KOPT-K1 (cell line): ENCODE results near the gene PSMD8.
"Not testable (repeated sequence)": the region's sequence is repeated elsewhere in the genome, so short reads cannot be mapped to it uniquely, and the experiment has no call there.

Experiments
- H3K27ac ChIP-seq: fragments of 200-600 bp; sonication (generic); 2 replicates; pipeline ENCODE4 v1.5.1; 2016; ENCODE audit warnings: antibody characterized with exemption, mild to moderate bottlenecking, low read depth, low read length; ENCODE audit not compliant: poor library complexity, severe bottlenecking
- H3K36me3 ChIP-seq: fragments of 200-600 bp; sonication (generic); 2 replicates; pipeline ENCODE4 v1.5.1; 2017; ENCODE audit warnings: antibody characterized with exemption, mild to moderate bottlenecking, low read length, moderate library complexity; ENCODE audit not compliant: insufficient read depth
- H3K9me3 ChIP-seq: fragments of 200-600 bp; sonication (generic); 2 replicates; pipeline ENCODE4 v1.5.1; 2017; ENCODE audit warnings: antibody characterized with exemption, low read length, mild to moderate bottlenecking; ENCODE audit not compliant: insufficient read depth, poor library complexity, severe bottlenecking

Gene PSMD8

DNA sequence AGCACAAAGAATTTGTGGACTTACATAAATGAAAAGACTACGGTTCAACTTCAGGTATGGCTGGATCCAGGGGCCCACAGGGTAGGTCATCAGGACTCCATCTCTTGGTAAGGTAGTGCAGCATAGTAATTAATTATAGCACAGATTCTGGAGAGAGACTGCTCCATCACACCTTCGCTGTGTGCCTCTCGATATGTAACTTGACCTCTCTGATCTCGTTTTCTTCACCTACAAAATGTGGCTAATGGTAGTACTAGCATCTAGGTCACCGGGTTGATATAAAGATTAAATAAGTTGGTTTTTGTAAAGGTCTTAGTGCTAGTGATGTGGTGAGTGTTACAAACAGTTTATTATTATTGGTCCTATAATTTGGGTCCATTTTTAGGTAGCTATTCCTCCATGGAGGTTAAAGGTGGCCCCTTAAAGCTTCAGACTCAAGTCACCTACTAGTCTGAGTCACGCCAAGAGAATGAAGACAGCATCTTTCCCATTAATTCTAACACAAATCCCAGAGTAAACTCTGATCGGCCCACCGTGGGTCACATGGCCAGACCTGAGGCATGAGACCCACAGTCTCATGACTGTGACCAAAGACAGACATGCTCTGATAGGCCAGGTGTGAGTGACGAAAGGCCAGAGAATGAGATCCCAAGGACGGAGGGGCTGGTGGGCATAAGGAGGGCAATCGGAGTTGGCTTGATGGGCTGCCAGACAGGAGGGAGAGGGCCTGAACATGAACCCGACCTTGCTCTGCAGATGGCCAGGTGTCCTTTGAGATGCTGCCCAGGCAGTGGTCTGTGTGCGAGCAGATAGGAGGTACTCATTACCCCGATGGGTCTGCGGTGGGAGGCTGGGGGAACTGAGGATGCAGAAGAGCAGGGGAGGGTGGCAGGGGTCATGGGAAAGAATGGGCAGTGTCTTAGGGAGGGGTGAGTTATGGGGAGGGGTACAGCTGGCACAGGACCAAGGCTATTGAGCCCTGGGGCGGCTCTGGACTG lies 18.3 kb upstream of the PSMD8 start:
- Histone ChIP-seq H3K36me3 (no peaks in the 10 kb centered on the region), H3K27ac (no peak overlapping the region), H3K9me3 (no peaks in the 10 kb centered on the region)

GRCh38 chr19:38358071-38358470 lies 16.3 kb upstream of the PSMD8 start:
- H3K27ac ChIP-seq: no peak overlapping the region
- H3K9me3 ChIP-seq: no peaks in the 10 kb centered on the region
- H3K36me3 ChIP-seq: no peaks in the 10 kb centered on the region

DNA sequence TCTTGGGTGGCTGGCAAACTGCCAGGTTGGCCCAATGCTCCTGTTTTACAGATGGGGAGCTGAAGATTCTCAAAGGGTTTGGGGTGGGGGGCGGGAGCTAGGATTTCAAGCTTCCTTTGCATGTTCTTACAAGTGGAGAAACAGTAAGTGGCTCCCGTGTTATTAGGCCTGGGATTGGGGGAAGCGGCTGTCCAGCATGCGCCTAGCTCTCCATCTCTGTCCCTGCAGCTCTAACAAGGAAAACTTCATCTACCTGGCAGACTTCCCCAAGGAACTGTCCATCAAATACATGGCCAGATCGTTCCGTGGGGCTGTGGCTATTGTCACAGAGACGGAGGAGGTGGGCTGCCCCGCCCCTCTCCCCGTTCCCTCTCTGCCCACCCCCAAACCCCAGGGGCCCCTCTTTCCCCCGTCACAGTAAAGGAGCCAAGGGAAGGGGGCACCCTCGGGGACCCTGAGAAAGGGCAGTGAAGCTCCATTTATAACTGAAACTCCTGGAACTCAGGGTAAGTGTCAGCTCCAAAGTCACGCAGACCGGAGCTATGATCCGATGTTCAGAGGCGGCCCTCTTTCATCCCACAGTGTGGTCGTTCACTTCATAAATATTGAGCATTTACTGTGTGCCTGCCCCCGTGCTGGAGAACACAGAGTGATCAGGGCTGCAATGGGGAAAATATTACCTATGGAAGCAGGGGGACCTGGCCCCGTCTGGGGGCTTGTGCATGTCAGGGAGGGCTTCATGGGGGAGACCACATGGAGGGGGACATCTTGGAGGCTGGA lies 14.9 kb upstream of the PSMD8 start:
- no peaks in the 10 kb centered on the region for H3K9me3 ChIP-seq

DNA sequence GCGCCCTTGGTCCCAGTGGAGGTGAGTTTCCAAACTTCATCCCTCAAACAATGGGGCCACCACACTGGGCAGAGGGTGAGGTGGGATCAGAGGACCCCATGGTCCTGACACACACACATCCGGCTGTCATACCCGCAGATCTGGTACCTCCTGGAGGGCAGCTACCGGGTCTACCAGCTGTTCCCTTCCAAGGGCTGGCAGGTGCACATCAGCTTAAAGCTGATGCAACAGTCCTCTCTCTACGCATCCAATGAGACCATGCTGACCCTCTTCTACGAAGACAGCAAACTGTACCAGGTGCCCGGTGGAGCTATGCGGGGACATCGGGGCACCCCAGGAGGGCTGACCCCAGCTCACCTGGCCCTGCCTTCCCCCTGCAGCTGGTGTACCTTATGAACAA lies 14.0 kb upstream of the PSMD8 start:
- Histone ChIP-seq H3K27ac (no peak overlapping the region), H3K36me3 (no peaks in the 10 kb centered on the region), H3K9me3 (peaks cover 9% of the 10 kb centered on the region)

More for the DNA sequence above, 14.9 kb upstream of the PSMD8 start:
- Histone ChIP-seq H3K27ac (no peak overlapping the region), H3K36me3 (no peaks in the 10 kb centered on the region)

DNA sequence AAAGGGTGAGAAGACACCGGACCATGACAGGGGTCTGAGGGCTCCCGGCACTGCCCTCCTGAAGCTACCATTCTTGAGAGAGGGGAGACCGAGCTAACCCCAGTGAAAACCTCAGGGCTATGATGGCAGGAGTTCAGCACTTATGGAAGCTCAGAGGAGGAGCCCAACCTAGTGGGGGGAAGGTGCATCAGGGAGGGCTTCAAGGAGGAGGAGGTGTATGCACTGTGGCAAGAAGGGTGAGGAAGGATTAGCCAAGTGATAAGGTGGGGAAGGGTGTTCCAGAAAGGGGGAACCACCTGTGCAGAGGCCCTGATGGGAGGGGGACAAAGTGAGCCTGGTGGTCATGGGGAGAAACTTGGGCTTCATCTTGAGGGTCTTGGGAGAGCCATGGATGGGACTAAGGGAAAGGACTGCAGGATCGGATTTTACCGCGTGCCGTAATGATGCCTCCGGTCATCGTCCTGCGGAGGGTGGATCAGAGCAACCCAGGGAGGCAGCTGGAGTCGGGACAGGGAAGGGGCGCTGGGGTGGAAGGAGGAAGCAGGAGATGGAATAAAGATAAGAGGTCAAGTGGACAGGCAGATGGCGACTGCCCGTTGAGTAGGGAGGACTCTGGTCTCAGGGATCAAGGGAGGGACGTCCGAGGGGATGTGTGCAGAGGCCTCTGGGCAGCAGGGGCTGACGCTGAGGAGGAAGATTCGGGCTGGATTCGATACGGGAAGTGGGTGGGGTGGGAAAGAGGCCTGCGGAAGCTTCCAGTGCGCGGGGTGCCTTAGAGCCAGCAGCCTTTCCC lies 13.3 kb upstream of the PSMD8 start:
- Histone ChIP-seq H3K36me3 (no peaks in the 10 kb centered on the region), H3K9me3 (peaks cover 9% of the 10 kb centered on the region), H3K27ac (no peak overlapping the region)

GRCh38 chr19:38361633-38362075 lies 12.7 kb upstream of the PSMD8 start:
- peaks cover 9% of the 10 kb centered on the region for H3K9me3 ChIP-seq
- H3K36me3 ChIP-seq: no peaks in the 10 kb centered on the region
- no peak overlapping the region for H3K27ac ChIP-seq

DNA sequence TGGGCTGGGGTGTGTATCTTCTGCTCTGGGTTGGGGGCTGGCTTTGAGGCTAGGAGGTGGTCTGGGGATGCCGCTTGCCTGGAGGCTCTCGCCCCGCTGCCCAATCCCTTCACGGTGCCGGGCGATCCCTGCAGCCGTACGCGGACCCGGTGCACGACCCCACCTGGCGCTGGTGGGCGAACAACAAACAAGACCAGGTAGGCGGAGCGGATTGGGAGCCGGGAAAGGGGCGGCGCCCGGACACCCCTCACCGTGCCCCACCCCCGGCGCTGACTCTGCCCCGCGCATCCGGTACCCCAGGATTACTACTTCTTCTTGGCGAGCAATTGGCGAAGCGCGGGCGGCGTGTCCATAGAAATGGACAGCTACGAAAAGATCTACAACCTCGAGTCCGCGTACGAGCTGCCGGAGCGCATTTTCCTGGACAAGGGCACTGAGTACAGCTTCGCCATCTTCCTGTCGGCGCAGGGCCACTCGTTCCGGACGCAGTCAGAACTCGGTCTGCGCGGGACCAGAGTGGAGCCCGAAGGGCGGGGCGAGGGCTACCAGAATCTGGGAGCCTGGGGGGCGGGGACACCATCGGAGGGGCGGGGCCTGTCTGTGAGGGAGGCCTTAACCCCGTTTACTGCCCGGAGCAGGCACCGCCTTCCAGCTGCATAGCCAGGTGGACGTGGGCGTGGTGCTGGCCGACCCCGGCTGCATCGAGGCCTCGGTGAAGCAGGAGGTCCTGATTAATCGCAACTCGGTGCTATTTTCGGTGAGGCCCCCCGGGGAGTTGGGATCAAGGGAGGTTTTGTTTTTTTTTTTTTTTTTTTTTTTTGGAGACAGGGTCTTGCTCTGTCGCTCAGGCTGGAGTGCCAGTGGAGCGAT lies 12.1 kb upstream of the PSMD8 start:
- Histone ChIP-seq H3K27ac (no peak overlapping the region), H3K9me3 (peaks cover 9% of the 10 kb centered on the region), H3K36me3 (no peaks in the 10 kb centered on the region)

DNA sequence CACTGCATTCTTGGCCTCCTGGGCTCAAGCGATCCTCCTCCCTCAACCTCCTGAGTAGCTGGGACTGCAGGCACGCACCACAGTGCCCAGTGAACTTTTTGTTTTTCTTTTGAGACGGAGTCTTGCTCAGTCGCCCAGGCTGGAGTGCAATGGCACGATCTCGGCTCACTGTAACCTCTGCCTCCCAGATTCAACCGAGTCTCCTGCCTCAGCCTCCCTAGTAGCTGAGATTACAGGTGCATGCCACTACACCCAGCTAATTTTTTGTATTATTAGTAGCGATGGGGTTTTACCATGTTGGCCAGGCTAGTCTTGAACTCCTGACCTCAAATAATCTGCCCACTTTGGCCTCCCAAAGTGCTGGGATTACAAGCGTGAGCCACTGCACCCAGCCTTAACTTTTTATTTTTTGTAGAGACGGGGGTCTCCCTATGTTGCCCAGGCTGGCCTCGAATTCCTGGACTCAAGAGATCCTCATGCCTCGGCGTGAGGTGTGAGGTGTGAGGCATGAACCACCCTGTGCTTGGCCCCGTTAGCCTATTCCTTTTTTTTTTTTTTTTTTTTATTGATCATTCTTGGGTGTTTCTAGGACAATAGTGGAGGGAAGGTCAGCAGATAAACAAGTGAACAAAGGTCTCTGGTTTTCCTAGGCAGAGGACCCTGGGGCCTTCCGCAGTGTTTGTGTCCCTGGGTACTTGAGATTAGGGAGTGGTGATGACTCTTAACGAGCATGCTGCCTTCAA lies 11.3 kb upstream of the PSMD8 start:
- H3K27ac ChIP-seq, H3K9me3 ChIP-seq, H3K36me3 ChIP-seq: not testable (repeated sequence)

DNA sequence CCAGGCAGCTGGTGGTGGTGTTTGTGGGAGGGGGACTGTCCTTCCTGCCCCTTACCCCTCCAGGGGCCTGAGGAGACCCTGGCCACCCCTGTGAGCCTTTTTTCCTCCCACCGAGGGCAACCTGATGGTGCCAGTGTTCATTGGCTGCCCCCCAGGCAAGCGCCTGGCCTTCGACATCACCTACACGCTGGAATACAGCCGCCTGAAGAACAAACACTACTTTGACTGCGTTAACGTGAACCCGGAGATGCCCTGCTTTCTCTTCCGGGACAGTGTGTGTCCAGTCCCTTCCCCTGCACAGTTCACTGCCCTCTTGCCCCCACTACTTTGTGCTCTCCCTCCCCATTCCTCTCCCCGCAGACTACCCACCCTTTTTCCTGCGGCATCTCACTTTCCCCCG lies 7.3 kb upstream of the PSMD8 start:
- Histone ChIP-seq H3K36me3 (no peaks in the 10 kb centered on the region), H3K27ac (no peak overlapping the region), H3K9me3 (peaks cover 9% of the 10 kb centered on the region)

DNA sequence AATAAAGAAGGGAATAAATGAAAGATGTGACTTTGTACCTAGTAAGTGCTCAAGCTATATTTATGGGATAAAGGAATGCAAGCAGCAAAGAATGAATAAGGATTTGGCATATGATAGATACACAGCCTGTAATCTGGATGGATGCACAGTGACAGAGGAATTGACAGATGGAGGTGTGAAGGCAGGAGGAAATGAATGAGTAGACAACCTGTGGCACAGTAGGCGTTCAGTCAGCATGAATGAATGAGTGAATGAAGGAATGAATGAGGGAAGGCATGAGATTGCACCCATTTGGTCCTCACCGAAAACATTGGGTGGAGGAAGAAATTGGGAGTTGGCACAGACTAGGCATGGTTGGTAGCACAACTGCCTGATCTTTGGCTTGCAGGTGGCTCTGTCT lies 4.8 kb upstream of the PSMD8 start:
- Histone ChIP-seq H3K9me3 (peaks cover 8% of the 10 kb centered on the region), H3K27ac (no peak overlapping the region), H3K36me3 (no peaks in the 10 kb centered on the region)

GRCh38 chr19:38370299-38370698 lies 4.1 kb upstream of the PSMD8 start:
- Histone ChIP-seq H3K9me3 (peaks cover 1% of the 10 kb centered on the region), H3K27ac (no peak overlapping the region), H3K36me3 (no peaks in the 10 kb centered on the region)

GRCh38 chr19:38371081-38371480 lies 3.3 kb upstream of the PSMD8 start:
- Histone ChIP-seq H3K9me3 (no peaks in the 10 kb centered on the region), H3K27ac (no peak overlapping the region), H3K36me3 (peaks cover under 1% of the 10 kb centered on the region; the same call in 1 of the 2 replicates)

GRCh38 chr19:38373907-38374331 lies 452 bp upstream of the PSMD8 start:
- Histone ChIP-seq H3K9me3 (no peaks in the 10 kb centered on the region), H3K36me3 (peaks cover 25% of the 10 kb centered on the region)

More at GRCh38 chr19:38373907-38374331, 452 bp upstream of the PSMD8 start:
- H3K27ac ChIP-seq: peak overlapping the region; percentile 87
